Endodermal cell (in vitro differentiated cells): ENCODE data around the gene NDEL1. TPM values are rescaled to one million over a fixed set of nuclear protein-coding genes. Genes with fewer than 3 reads are reported as not detected.

Experiments used
- DNase-seq: peaks from one replicate; pipeline ENCODE4 v3.0.0-alpha.2; 2017
- H3K27ac ChIP-seq: 2 replicates; pipeline ENCODE4 v1.5.1; 2013; ENCODE audit warnings: mild to moderate bottlenecking, low read depth, low read length, moderate library complexity
- H3K27me3 ChIP-seq: 2 replicates; pipeline ENCODE4 v1.6.1; 2013; ENCODE audit warnings: mild to moderate bottlenecking, low read length, moderate library complexity; ENCODE audit not compliant: insufficient read depth, control insufficient read depth, poor library complexity, severe bottlenecking
- H3K36me3 ChIP-seq: 2 replicates; pipeline ENCODE4 v1.7.0; 2013; ENCODE audit warnings: mild to moderate bottlenecking, low read length, moderate library complexity; ENCODE audit not compliant: control insufficient read depth, insufficient read depth
- H3K4me1 ChIP-seq: one replicate; pipeline ENCODE4 v1.7.0; 2013; ENCODE audit warnings: low read length; ENCODE audit not compliant: control insufficient read depth, insufficient read depth
- H3K4me3 ChIP-seq: 2 replicates; pipeline ENCODE4 v1.5.1; 2013; ENCODE audit warnings: mild to moderate bottlenecking, low read length, moderate library complexity
- H3K9ac ChIP-seq: 2 replicates; pipeline ENCODE4 v1.6.1; 2013; ENCODE audit warnings: mild to moderate bottlenecking, low read length, moderate library complexity; ENCODE audit not compliant: poor library complexity, severe bottlenecking; ENCODE audit errors: extremely low read depth
- H3K9me3 ChIP-seq: 2 replicates; pipeline ENCODE4 v1.6.1; 2013; ENCODE audit warnings: mild to moderate bottlenecking, low read length, moderate library complexity; ENCODE audit not compliant: control insufficient read depth
- H3K27ac Mint-ChIP-seq: 2 replicates; pipeline ENCODE4 v1.8.0; 2020; ENCODE audit warnings: mixed read lengths
- H3K27me3 Mint-ChIP-seq: 2 replicates; pipeline ENCODE4 v1.8.0; 2021; ENCODE audit warnings: mild to moderate bottlenecking, mixed read lengths; ENCODE audit not compliant: insufficient read depth
- H3K36me3 Mint-ChIP-seq: 2 replicates; pipeline ENCODE4 v1.8.0; 2020; ENCODE audit warnings: low read depth, mixed read lengths
- H3K4me1 Mint-ChIP-seq: 2 replicates; pipeline ENCODE4 v1.8.0; 2020; ENCODE audit warnings: mixed read lengths
- H3K4me3 Mint-ChIP-seq: 2 replicates; pipeline ENCODE4 v1.8.0; 2020; ENCODE audit warnings: mild to moderate bottlenecking, moderate library complexity, mixed read lengths
- H3K9me3 Mint-ChIP-seq: 2 replicates; pipeline ENCODE4 v1.8.0; 2020; ENCODE audit warnings: mild to moderate bottlenecking, mixed read lengths
- CTCF ChIP-seq: fragments of 200-600 bp; sonication (generic); conservative IDR thresholded peaks from 2 replicates; pipeline ENCODE4 v1.5.0; 2021; ENCODE audit warnings: antibody characterized with exemption, mild to moderate bottlenecking
- whole genome bisulfite sequencing, 2 experiments: methylation state at CpG; one replicate each; pipeline versions ENCODE4 v1.1.5 to v1.1.7; 2013; ENCODE audit warnings: missing lambda C conversion rate in 2 of 2, mixed read lengths in 1 of 2; ENCODE audit not compliant: insufficient coverage in 1 of 2, insufficient read length in 1 of 2; 5-methylcytosine and 5-hydroxymethylcytosine counted together
- total RNA-seq, 2 donors: library from RNA; stranded (reverse); fragmentation: NEBNext Ultra II Directional in 1 of 2; extraction: Animal tissue kit (Norgen Biotek cat#: 25700) in 1 of 2; gene quantifications; 2 replicates in 1 of 2; 3 replicates in 1 of 2; pipeline ENCODE4 v1.2.1, GENCODE V29; 2021

NDEL1 gene
- total RNA-seq, 2 donors from 2014 or later, result 60.4 to 61.2 TPM

- Histone ChIP-seq H3K9ac (no peak overlapping the region), H3K27me3 (no peaks in the 10 kb centered on the region), H3K4me3 (no peak overlapping the region), H3K27ac (no peak overlapping the region), H3K4me1 (no peaks in the 10 kb centered on the region), H3K36me3 (peaks cover 83% of the 10 kb centered on the region), H3K9me3 (no peaks in the 10 kb centered on the region)
- no peaks in the 10 kb centered on the region for H3K9me3 Mint-ChIP-seq
- 97 to 99% methylated on average over 5 to 9 of the region's 9 CpGs for WGBS, 2 experiments
- H3K27me3 Mint-ChIP-seq, result no peaks in the 10 kb centered on the region
- no peak for TF ChIP-seq CTCF
- no peak for DNase-seq
- no peak overlapping the region for H3K27ac Mint-ChIP-seq
- peaks cover 36% of the 10 kb centered on the region for H3K36me3 Mint-ChIP-seq
- peaks cover 2% of the 10 kb centered on the region for H3K4me1 Mint-ChIP-seq
- no peak overlapping the region for H3K4me3 Mint-ChIP-seq
Observed at GRCh38 chr17:8468127-8468526, 32.4 kb downstream of the NDEL1 start.

GRCh38 chr17:8468980-8469379 lies 33.3 kb downstream of the NDEL1 start:
- Histone ChIP-seq H3K4me3 (no peak overlapping the region), H3K36me3 (peaks cover 85% of the 10 kb centered on the region), H3K9ac (no peak overlapping the region), H3K27ac (no peak overlapping the region), H3K9me3 (no peaks in the 10 kb centered on the region), H3K27me3 (no peaks in the 10 kb centered on the region), H3K4me1 (no peaks in the 10 kb centered on the region)
- Mint-ChIP-seq H3K9me3 (no peaks in the 10 kb centered on the region), H3K27ac (no peak overlapping the region), H3K27me3 (no peaks in the 10 kb centered on the region), H3K4me3 (no peak overlapping the region), H3K4me1 (peaks cover 2% of the 10 kb centered on the region), H3K36me3 (peaks cover 40% of the 10 kb centered on the region)
- WGBS, 2 experiments, result 96% methylated on average over 3 of the region's 3 CpGs; no CpG with 5 or more reads in 1 of the 2 experiments
- TF ChIP-seq CTCF, result no peak
- no peak for DNase-seq

GRCh38 chr17:8469964-8470363 lies 34.3 kb downstream of the NDEL1 start:
- Mint-ChIP-seq H3K36me3 (peaks cover 50% of the 10 kb centered on the region), H3K27me3 (no peaks in the 10 kb centered on the region), H3K27ac (peak overlapping the region; percentile 65), H3K4me1 (peaks cover 2% of the 10 kb centered on the region), H3K9me3 (no peaks in the 10 kb centered on the region), H3K4me3 (no peak overlapping the region)
- no peaks in the 10 kb centered on the region for H3K9me3 ChIP-seq
- H3K36me3 ChIP-seq, result peaks cover 85% of the 10 kb centered on the region
- H3K4me1 ChIP-seq, result no peaks in the 10 kb centered on the region
- DNase-seq, result peak; percentile 47
- H3K27me3 ChIP-seq, result no peaks in the 10 kb centered on the region
- H3K27ac ChIP-seq, result no peak overlapping the region
- H3K9ac ChIP-seq, result no peak overlapping the region
- TF ChIP-seq CTCF, result no peak
- 91% methylated on average over 11 to 12 of the region's 12 CpGs for WGBS, 2 experiments
- no peak overlapping the region for H3K4me3 ChIP-seq
